ENCODE data around the gene UBE2J1.

The UBE2J1 gene

DNA sequence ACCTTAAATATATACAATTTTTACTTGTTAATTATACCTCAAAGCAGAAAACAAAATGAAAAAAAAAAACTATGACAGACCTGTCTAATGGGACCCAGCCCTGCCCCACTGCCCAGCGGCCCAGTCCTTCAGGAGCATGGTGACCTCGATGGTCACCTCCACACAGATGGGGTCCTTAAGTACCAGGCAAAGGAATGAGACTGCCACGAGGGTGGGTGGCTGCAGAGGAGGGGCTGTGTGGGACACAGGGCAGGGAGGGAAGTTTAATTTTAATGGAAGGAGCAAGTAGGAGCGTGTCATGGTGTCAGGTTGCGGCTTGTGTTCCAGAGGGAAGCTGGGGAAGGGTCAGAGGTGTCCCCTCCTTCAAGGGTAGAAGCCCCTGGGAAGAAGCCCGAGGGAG lies 66.0 kb downstream of the UBE2J1 start:
- no peak for DNase-seq

DNA sequence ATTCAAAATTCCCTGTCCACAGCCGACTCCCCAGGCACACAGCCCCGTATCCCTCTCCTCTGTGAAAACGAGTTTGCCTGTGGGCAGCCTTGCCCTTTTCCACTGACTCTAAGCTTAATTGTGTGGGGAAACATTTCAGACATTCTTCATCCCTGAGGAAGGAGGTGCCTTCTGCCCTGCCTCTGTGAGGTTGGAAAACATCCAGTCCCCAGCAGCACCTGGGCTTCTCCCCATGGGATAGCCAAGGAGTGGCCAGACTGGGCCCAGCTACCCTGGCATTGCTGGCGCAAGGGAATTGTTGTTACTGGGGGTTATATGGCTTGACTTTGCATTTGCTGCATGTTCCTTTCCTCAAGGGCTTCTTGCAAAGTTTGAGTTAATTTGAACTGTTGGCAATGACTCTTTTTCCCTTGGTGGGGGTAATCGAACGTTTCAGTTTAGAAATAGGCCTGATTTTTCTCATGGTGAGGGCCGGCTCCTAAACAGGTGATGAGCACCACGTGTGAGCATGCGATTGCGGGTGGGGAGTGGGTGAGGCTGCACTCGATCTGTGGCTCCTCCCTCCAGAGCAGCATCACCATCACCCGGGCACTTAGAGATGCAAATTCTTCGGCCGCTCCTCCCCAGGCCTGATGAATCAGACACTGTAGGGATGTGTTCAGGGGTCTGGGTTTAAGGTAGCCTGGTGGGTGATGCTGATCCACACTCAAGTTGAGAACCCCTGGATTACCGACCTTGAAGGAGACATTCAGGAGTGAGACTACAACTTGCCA lies 67.4 kb downstream of the UBE2J1 start:
- DNase-seq, result no peak

DNA sequence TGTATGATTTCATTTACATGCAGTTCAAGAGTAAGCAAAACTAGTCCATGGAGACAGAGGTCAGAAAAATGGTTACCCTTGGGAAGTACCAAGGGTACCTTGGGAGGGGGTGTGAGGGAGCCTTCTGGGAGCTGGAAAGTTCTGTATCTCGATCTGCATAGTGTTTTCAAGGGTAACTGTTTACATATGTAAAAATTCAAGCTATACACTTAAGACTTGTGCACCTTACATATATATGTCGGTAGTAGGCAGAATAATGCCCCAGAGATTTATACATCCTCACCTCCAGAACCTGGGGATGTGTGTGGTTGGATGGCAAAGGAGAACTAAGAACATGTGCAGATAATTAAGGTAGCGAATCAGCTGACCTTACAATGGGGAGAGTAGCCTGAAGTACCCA lies 68.4 kb downstream of the UBE2J1 start:
- DNase-seq, result no peak

DNA sequence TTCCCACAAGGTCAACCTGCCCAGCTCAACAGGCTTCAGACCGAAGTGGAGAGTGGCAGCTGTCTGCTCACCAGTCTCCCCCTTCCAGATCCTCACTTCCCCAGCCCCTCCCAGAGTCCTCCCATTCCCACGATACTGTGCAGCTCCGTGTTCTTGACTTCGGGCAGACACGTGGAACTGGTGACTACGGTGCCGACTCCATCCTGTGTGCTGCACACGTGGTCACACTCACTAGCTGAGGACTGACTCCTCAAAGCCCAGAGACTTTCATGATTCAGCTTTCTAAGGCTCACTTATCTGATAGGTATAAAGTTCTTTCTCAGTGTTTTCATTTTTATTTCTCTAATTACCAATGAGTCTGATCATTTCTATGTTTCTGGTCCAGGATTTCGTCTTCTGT lies 69.8 kb downstream of the UBE2J1 start:
- DNase-seq, result no peak

DNA sequence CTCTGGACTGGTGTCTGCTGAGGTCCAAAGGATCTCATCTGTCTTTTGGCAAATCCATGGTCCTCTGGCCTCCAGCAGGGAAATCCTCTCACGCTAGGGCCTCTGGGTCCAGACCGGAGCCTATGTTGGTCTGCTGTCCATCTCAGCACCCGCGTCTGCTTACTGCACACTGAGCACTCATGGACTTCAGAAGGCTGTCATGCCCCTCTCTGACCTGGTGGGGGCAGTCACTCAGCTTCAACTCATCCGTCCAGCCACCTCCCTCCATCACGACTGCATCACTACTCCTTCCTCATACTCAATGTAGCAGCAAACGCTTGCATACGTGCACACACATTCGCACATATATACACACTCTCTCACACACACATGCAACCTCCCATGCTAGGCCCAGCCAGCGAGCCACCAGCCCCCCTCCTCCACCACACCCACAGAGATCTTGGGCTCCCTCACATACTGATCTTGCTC lies 70.7 kb downstream of the UBE2J1 start:
- no peak for DNase-seq

DNA sequence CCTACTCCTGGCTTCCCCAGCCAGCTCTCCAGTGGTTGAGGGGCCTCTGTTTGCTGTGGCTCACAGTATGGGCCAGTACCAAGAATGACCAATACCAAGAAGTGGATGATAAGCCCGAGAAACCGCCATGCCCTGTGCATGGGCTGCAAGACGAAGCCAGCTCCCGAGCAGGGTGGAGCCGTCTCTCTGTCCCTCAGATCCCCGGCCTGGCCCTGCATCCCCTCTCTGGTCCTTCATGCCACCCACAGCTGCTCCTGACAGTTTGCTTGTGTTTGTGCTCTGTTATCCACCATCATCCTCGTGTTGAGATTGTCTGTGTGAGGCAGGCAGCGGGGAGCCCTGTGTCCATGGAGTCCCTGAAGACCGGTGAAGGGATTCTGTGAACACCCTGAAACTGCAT lies 73.6 kb downstream of the UBE2J1 start:
- DNase-seq, result no peak
